Measurements from ENCODE around the gene OXSM. TPM values are rescaled to one million over a fixed set of nuclear protein-coding genes. Genes with fewer than 3 reads are reported as not detected.

Gene OXSM
- total RNA-seq, 1 experiment from 2014 or later, result 10.2 TPM

GRCh38 chr3:25804676-25805075 lies 14.8 kb downstream of the OXSM start:
- DNase-seq (ENCODE audit: low read depth), result no peak

- no peak for DNase-seq (ENCODE audit: low read depth)
Observed at GRCh38 chr3:25812644-25813043, 22.8 kb downstream of the OXSM start.

DNA sequence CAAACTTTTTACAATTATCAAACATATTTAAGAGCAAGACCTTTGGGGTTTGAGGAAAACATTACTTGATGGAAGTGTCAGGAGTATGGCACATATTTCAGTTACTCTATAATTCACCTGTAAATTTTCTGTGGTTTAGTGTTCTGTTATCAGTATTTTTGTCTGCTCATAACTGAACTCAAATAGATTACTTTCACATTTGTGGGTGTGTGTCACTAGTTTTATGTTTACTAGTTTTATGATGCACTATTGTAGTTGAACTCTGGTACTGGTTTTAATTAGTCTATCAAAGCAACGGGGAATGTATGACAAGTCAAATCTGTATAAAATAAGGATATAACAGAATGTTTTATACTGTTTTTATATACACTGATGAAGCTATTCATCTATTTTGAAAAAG lies 27.2 kb downstream of the OXSM start:
- DNase-seq (ENCODE audit: low read depth), result no peak

GRCh38 chr3:25817638-25818037 lies 27.7 kb downstream of the OXSM start:
- no peak for DNase-seq (ENCODE audit: low read depth)

DNA sequence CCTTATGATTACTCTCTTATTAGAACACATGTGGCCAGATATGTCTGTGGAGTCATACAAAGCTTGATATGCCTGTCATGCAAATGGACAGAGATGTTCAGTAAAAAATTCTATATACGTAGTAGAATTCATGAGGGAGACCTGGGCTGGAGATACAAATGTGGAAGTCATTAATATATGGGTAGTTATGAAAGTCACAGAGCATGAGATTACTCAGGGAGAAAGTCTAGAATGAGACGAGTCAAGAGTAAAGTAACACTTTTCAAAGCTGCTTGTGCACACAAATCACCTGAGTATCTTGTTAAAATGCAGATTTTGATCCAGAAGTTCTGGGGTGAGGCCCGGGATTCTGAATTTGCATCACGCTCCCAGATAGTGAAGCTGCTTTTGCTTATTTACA lies 28.4 kb downstream of the OXSM start:
- DNase-seq (ENCODE audit: low read depth), result no peak

DNA sequence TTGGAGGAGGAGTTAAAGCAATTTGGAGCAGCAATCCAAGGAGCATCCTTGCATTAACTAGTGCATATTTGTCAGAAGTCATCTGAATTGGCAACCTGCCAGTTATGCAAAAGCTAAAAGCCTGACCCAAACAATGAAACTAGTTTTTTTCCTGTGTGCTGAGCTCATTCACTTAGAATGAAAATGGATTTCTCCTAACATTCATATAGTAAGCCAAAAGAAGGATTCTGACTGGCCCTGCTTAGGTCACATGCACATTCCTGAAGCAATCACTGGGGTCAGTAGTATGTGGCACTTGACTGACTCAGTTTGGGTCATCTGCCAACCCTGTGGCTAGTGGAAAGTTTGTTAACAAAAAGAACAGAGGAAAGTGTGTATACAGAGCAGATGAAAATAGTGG lies 30.5 kb downstream of the OXSM start:
- peak; percentile 93 for DNase-seq (ENCODE audit: low read depth)

DNA sequence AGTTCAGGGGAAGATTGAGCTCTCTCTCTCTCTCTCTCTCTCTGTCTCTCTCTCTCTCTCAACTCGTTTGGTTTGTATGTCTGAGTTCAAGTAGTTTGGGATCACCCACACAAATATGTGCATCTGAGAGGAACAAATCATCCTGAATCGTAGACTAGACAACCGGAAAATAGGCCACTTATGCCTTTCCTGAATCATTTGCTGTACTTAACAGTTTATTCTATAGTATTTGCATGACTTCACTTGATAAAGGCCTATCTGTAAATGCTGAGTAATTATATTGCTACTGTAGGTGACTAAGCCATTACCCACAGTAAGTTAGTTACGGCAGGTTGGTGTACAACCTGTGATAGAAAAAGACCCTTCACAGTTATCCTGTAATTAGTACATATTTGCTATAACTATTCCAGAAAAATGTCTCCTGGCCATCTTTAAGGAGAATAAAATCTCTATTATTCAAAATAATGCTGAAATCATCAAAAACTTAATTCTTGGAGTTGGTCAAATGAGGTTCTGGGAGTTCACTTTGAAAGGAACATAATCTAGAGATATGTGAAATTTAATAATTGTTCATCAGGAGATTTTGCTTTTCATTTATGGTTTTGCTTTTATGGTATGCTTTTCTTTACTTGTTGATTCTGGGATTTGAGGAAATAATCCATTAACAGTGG lies 31.1 kb downstream of the OXSM start:
- no peak for DNase-seq (ENCODE audit: low read depth)

DNA sequence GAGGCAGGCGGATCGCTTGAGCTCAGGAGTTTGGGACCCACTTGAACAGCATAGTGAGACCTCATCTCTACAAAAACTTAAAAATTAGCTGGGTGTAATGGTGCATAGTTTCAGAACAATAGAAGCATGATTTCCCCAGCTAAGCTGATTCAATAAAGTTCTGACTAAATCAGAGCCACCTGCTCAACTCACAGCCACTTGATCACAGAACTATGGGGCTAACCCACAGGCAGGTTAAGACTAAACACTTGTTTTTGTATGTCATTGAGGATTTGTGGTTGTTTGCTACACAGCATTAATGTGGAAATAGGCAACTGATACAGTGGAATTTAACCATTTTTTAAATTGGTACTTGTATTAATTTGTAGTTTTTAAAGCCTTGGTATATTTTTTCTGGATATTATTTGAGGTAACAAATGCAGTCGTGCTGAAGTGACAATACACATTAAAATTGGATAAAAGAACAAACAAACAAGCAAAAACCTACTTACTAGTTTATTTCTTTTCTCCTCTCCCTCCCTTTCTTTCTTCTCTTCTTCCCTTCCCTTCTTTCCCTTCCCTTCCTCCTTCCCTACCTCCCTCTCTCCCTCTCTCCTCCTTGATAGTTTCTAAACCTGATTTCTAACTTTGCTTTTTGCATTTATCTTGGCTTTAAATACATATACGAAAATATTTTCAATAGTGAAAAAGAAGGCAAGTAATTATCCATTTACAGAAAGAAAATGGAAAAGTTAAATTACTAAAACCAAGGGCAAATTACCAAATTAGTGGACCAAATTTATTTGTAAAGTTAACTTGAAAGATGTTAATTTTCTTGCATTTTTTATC lies 32.1 kb downstream of the OXSM start:
- DNase-seq (ENCODE audit: low read depth), result no peak

DNA sequence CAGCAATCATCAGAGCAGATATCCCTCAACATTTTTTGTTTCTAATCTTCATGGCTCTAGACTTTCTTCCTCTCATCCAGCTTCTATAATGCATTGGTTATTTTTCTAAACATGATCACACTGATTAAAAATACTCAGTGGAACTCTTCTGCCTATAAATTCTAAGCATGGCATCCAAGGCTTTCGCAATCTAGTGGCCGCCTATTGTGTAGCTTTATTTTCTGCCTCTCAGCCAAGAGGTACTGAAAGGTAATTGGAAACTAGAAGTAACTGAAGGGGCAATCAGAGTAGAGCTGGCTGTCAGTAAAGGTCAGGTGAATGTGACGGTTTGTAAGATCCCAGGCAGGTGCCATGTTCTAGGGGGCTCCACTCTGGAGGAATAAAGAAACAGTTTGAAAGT lies 33.4 kb downstream of the OXSM start:
- no peak for DNase-seq (ENCODE audit: low read depth)

- no peak for DNase-seq (ENCODE audit: low read depth)
Observed at GRCh38 chr3:25826510-25826909, 36.6 kb downstream of the OXSM start.

- DNase-seq (ENCODE audit: low read depth), result no peak
Observed at GRCh38 chr3:25830373-25831280, 40.7 kb downstream of the OXSM start.

GRCh38 chr3:25831578-25831977 lies 41.7 kb downstream of the OXSM start:
- DNase-seq (ENCODE audit: low read depth), result peak; percentile 18

DNA sequence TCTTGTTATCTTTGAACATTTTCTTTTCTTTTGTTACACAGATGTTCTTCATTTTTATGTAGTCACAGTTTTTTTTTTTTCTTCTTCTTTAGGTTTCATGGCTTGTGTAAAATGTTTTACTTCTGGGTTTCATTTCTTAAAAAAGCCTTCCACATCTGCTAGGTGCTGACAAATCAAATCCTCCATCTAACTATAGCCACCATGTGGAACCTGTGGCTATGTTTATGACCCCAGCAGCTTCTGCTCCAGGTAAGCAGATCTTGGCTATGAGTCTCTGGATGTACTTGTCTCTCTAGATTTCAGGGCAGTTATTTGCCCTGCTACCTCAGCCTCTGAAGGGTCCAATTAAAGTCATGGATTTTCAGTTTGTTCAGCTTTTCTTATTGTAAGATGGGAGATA lies 44.5 kb downstream of the OXSM start:
- no peak for DNase-seq (ENCODE audit: low read depth)

DNA sequence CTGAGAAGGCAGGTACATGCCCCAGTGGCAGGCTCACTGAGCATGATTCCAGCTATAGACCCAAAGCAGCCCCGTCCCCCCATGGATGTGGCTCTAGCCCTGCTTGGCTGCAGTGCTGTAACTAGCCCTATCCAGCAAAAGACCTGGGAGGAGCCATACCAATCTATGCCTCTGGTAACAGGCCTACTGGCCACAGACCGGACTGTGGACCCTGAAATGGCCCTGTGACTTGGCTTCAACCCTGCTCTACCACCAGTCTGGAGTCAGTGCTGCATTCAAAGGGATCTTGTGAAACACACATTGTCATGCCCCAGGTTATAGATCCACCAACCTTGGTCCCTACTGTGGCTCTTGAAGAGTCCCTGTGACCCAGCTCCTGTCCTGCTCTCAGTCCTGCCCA lies 46.7 kb downstream of the OXSM start:
- no peak for DNase-seq (ENCODE audit: low read depth)

DNA sequence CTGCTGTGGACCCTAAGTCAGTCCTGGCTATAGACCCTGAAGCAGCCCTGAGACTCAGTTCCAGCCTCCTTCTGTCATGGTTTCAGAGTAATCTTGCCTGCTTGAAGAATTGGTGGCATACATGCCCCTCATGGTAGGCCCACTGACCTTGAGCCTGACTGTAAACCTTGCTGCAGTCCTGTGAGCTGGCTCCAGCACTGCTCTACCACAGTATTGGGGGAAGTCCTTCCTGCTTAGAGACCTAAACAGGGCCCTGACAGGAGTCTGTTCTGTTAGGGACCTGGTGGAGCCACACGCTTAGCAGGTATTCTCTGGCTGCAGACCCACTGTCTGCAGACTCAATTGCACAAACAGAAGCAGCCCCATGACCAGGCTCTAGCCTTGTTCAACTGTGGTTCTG lies 47.1 kb downstream of the OXSM start:
- no peak for DNase-seq (ENCODE audit: low read depth)

- no peak for DNase-seq (ENCODE audit: low read depth)
Observed at GRCh38 chr3:25840099-25840498, 50.2 kb downstream of the OXSM start.

DNA sequence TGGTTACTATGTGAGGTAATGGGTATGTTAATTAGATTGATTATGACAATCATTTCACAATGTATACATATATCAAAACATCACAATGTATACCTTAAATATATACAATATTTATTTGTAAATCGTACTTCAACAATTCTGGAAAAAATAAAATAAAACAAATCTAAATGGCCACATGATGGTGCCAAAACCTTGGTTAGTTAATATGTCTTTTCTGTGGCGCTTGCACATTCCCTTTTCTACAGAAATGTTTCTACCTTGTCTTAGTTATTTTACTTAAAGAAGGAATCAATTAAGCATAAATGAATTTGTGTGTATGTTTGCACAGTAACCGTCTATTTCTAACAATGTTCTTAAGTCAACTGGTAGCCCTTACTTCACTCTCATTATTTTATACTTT lies 53.4 kb downstream of the OXSM start:
- no peak for DNase-seq (ENCODE audit: low read depth)

Other genes with a start within 250 kb of the OXSM start
- 35.5 and 55.1 TPM in 2 replicates for gene TOP2B, start 125.2 kb upstream of the OXSM start, total RNA-seq (2014; rRNA removed; shearing (Covaris generic))
- gene NGLY1, start 6.6 kb upstream of the OXSM start, total RNA-seq (2014; rRNA removed; shearing (Covaris generic)), result 32.6 and 35.8 TPM in 2 replicates

All from M059J (cell line).